HG02840 (cell line): ENCODE data around the gene ARHGAP15.

ENCODE experiments used
- ATAC-seq: cut with Tn5 transposase; IDR thresholded peaks from one replicate; pipeline ENCODE4 v1.9.1; 2021; ENCODE audit warnings: mild to moderate bottlenecking, moderate library complexity, moderate number of reproducible peaks; ENCODE audit not compliant: unreplicated experiment, low FRiP score

Gene ARHGAP15

DNA sequence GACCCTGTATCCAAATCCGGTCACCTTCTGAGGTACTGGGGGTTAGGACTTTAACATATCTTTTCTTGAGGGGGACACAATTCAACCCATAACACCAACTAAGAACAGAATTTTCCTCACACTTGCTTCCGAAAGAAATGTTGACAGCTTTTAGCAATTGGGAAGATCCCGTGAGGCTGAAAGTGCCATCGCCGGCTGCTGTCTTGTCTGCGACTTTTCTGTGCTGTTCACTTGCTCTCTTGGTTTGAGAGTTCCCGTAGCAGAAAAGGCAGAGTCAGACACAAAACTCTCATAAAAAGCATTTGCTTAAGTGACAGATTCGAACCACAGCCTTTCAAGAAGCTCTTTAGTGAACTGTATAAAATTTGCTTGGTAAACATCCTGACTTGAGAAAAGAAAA lies 253.4 kb downstream of the ARHGAP15 start:
- ATAC-seq = no peak

- no peak for ATAC-seq
Measured at GRCh38 chr2:143383016-143383415, 253.8 kb downstream of the ARHGAP15 start.

GRCh38 chr2:143384111-143384510 lies 254.9 kb downstream of the ARHGAP15 start:
- no peak for ATAC-seq

- no peak for ATAC-seq
Measured at GRCh38 chr2:143390171-143390570, 261.0 kb downstream of the ARHGAP15 start.

DNA sequence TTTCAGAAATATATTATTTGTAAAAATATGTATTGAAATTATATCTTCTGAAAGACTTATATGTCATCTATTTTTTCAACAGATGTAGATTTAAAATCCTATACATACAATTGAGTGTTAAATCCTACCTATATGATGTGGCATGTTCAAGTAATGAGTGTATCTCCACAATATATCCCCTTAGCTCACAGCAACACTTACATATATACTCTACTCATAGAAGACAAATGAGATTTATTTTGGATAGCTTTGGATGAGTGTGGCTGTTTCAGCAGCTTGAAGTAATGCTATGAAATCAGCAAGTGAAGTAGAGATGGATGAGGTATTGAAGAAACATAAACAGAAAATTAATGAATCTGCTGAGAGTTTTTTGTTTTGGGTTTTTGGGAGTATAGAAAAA lies 263.1 kb downstream of the ARHGAP15 start:
- no peak for ATAC-seq

DNA sequence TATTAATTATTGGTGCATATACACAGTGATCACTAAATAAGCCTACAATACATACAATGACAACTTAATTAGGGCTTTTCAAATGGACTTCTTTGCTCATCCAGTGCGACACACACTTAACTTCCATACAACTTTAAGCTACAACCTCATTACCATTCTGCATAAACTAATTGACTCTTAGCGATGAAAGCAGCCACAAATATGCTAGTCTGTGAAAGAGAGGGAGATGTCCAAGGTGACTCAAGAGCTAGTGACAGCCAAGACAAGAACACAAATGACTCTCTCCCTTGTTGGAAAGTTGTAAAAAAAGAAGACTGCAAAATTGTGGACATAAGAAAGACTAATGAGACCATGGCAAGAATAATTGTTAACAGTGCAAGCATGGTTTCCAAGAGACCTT lies 264.8 kb downstream of the ARHGAP15 start:
- no peak for ATAC-seq

GRCh38 chr2:143397884-143398614 lies 268.8 kb downstream of the ARHGAP15 start:
- ATAC-seq = no peak

DNA sequence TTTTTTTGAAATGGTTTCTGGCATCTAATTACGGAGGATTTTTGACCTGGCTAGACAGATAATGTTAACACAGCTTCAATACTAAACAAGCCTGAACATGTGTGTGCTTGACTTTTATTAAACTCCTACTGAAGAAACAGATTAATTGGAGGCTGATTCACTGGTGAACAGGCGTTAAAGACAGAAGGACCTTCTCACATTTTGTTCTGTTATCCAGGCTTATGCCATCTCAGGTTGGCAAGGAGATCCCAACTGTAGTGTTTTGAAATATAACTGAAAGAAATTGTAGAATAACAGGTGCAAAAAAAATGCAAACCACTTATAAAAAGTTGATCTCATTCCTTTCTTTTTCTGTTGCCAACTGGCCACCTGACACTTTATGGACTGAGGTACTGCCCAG lies 269.6 kb downstream of the ARHGAP15 start:
- ATAC-seq = no peak

GRCh38 chr2:143399631-143400069 lies 270.4 kb downstream of the ARHGAP15 start:
- ATAC-seq = no peak

DNA sequence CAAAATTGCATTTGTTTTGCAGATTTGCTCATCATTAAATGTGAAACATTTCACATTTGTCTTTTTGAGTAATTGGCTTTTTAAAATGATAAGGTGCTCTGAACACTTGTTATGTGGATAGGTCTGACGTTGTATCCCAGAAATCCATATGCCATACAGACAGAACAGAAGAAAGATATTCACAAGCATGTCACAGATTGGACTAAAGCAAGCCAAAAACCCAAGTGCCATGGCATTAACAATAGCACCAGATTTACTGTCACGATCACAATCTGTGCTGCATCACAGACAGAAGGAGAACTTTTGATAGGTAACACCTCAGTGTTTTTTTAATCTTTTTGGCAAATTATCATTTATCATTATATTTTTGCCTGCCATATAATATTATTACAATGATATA lies 272.6 kb downstream of the ARHGAP15 start:
- ATAC-seq = no peak

DNA sequence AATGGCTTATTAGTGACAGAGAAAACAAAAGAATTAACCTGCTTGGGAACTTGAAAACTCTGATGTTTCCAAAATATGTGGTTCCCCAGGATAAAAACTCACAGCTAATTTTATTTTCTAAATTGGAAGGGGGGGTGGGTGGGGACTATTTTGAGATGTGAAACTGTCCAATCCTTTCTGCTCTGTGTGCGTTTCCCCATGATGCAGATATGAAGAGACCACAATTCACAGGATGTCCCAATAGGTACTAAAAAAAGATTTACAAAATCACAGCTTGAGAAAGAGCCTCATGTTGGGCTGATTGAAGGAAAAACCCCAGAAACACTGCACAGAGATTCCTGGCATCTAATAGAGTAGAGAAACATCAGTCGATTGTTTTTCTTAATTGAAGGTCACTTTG lies 273.2 kb downstream of the ARHGAP15 start:
- ATAC-seq = no peak

- ATAC-seq = no peak
Measured at GRCh38 chr2:143410082-143410897, 281.1 kb downstream of the ARHGAP15 start.

- no peak for ATAC-seq
Measured at GRCh38 chr2:143415571-143415970, 286.4 kb downstream of the ARHGAP15 start.

DNA sequence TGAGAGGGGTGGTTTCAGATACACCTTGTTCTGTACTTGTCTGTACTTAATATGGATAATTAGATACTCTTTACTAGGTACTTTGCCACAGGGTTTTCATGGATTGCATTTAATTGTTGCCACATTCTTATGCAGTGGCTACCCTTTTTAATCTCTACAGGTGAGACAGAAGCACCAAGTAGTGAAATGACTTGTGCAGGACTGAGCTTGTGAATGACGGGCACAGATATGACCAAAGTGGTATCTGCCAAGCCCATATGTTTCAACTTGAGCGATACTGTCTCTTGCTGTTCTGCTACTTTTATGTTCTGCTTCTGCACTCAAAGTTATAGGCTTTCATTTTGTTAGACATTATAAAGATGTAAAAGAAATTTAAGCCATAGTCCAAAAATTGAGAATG lies 288.2 kb downstream of the ARHGAP15 start:
- no peak for ATAC-seq

- no peak for ATAC-seq
Measured at GRCh38 chr2:143420313-143420712, 291.1 kb downstream of the ARHGAP15 start.

- peak; percentile 69 for ATAC-seq
Measured at GRCh38 chr2:143422681-143423080, 293.5 kb downstream of the ARHGAP15 start.

DNA sequence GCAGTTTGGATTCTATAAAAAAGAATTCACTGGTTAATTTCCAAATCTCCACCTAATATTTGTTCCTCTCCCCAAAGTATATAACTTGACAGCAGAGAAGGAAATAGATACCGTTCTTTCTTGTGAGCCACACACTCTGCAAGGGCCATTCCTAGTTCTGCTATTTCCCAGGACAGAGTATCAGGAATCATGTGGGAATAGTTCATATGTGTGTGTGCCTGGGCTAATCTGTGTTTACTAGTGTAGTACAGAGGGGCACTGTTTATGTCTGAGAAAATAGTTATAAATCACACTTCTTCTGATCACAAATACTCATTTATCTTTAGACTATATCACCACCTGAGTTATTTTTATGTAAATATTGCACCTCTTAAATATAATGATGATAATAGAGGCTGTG lies 296.7 kb downstream of the ARHGAP15 start:
- ATAC-seq = no peak

DNA sequence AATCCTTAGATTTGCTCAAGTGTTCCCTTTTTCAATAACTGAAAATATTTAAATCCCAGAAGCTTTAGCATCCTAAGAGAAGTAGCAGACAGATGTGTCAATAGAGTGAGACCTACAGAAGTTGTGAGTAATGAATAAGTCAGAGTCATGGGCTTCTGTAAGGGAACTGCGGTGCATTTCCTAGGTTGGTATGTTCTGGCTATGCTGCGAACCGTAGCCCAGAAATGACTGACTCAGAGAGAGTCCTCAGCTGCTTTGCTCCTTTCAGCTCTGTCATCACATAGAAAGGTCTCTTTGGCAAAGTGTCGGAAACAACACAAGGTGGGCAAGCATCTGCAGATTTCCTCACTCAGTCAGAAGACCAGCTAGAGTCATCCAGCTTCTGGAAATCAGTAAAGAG lies 297.1 kb downstream of the ARHGAP15 start:
- no peak for ATAC-seq

- ATAC-seq = no peak
Measured at GRCh38 chr2:143428700-143429099, 299.5 kb downstream of the ARHGAP15 start.

DNA sequence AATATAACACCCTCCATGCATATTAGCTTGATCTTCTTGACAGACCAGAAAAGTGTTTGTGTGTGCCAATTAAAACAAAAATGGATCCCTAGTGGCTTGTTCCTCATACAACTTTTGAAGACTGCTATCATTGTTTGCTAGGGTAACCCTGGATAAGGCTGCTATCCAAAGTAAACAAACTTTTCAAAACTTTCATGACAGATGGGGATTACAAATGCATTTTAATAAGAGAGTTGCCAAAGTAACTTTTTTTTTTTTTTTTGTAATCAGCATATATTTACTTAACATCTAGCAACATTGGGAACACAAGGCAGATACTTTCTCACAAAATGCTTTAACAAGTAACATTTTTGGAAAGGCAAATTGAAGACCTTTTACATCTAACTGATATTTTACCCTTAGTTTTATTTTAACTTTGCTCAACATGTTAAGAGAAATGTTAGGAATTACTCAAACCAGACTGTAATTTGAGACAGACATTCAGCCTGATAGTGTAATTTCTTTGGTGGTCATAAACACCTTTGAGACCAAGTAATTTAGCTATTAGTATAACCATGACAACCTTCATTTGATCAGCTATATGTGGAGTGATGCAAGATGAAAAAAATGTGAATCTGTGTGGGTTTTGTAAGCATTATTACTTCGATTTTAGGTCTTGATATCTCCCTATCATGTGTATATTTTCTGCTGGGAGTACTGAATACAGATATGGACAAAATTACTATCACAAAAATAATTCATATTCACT lies 300.9 kb downstream of the ARHGAP15 start:
- no peak for ATAC-seq

- ATAC-seq = no peak
Measured at GRCh38 chr2:143431316-143431715, 302.1 kb downstream of the ARHGAP15 start.
